Esophagus squamous epithelium (tissue), 4 donors: ENCODE results near the gene ERAL1.

Experiments
- POLR2A ChIP-seq, 4 donors: fragments of 450-650 bp; IDR thresholded peaks; one replicate each; pipeline ENCODE4 v1.6.1; 2017; ENCODE audit warnings: antibody characterized with exemption in 4 of 4, mild to moderate bottlenecking in 4 of 4, moderate library complexity in 3 of 4
- TF ChIP-seq, protein P1 (sequence below), 6 experiments: fragments of 450-650 bp in 4 of 6; fragments of 200-600 bp in 2 of 6; sonication (generic) in 2 of 6; IDR thresholded peaks; one replicate each; pipeline ENCODE4 v1.5.1; 2016 to 2019; ENCODE audit warnings: antibody characterized with exemption in 6 of 6, mild to moderate bottlenecking in 4 of 6, moderate library complexity in 4 of 6

DNA sequence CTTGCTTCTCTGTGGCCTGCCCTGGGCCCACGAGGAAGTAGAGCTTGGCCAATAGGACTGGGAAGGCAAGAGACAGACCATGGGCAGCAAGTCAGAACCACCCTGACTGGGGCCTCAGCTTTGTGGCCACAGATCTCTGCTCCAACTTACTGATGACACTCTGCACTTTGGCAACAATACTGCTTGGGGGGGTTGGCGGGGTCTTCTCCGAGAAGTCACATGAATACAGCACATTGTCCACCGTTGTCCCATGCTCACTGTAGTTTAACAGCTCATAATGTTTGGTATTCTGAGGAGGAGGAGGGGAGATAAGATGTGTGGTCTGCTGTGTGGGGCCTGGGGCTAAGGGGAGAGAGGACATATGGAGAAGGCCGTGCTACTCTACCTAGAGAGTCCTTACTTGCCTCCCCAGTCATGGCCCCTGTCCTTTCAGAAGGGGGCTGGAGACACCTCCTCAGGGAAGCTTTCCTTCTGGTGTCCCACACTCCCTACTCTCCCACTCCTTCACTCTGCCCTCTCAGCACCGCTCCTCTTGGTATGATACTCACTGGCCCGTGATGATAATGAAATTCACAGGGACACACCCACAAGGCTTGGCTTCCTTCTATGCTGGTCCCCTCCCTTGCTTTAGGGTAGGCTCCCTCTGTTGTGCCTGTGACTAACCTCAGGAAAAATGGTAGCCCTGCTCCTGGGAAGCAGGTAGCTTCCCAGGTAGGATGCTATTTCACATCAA, 52.1 kb downstream of the ERAL1 start:
- TF ChIP-seq, protein P1, sequence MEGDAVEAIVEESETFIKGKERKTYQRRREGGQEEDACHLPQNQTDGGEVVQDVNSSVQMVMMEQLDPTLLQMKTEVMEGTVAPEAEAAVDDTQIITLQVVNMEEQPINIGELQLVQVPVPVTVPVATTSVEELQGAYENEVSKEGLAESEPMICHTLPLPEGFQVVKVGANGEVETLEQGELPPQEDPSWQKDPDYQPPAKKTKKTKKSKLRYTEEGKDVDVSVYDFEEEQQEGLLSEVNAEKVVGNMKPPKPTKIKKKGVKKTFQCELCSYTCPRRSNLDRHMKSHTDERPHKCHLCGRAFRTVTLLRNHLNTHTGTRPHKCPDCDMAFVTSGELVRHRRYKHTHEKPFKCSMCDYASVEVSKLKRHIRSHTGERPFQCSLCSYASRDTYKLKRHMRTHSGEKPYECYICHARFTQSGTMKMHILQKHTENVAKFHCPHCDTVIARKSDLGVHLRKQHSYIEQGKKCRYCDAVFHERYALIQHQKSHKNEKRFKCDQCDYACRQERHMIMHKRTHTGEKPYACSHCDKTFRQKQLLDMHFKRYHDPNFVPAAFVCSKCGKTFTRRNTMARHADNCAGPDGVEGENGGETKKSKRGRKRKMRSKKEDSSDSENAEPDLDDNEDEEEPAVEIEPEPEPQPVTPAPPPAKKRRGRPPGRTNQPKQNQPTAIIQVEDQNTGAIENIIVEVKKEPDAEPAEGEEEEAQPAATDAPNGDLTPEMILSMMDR (IDR thresholded peaks at IDR 0.05): no peak
- TF ChIP-seq POLR2A (IDR thresholded peaks at IDR 0.05): no peak
